ENCODE data around the gene CBX2.

Gene CBX2

GRCh38 chr17:79814974-79815835 lies 37.3 kb downstream of the CBX2 start:
- no peak for ATAC-seq
- DNase-seq (ENCODE audit: low spot score in 2 of 2), result no peak
- Mint-ChIP-seq H3K27ac (no peak overlapping the region), H3K4me3 (peak overlapping the region; percentile 67), H3K36me3 (no peaks in the 10 kb centered on the region), H3K9me3 (no peaks in the 10 kb centered on the region), H3K4me1 (peaks cover 20% of the 10 kb centered on the region)

GRCh38 chr17:79815836-79816461 lies 38.0 kb downstream of the CBX2 start:
- ATAC-seq, result no peak
- H3K36me3 Mint-ChIP-seq, result no peaks in the 10 kb centered on the region
- H3K9me3 Mint-ChIP-seq, result no peaks in the 10 kb centered on the region
- no peak for DNase-seq (ENCODE audit: low spot score in 2 of 2)
- no peak overlapping the region for H3K27ac Mint-ChIP-seq
- H3K4me1 Mint-ChIP-seq, result peaks cover 20% of the 10 kb centered on the region
- peak overlapping the region; percentile 15 for H3K4me3 Mint-ChIP-seq

GRCh38 chr17:79818026-79818758 lies 40.2 kb downstream of the CBX2 start:
- Mint-ChIP-seq H3K4me1 (peaks cover 9% of the 10 kb centered on the region), H3K9me3 (no peaks in the 10 kb centered on the region)
- no peak for ATAC-seq

GRCh38 chr17:79819085-79819484 lies 41.1 kb downstream of the CBX2 start:
- DNase-seq (ENCODE audit: low spot score in 2 of 2) (no peak), ATAC-seq (no peak)
- Mint-ChIP-seq H3K27ac (no peak overlapping the region), H3K4me1 (peaks cover 7% of the 10 kb centered on the region), H3K9me3 (no peaks in the 10 kb centered on the region), H3K4me3 (no peak overlapping the region), H3K36me3 (no peaks in the 10 kb centered on the region)

More at GRCh38 chr17:79818026-79818758, 40.2 kb downstream of the CBX2 start:
- Mint-ChIP-seq H3K4me3 (no peak overlapping the region), H3K36me3 (no peaks in the 10 kb centered on the region), H3K27ac (no peak overlapping the region)
- DNase-seq (ENCODE audit: low spot score in 2 of 2), result no peak

GRCh38 chr17:79819534-79820276 lies 41.8 kb downstream of the CBX2 start:
- Mint-ChIP-seq H3K4me3 (no peak overlapping the region), H3K27ac (no peak overlapping the region), H3K4me1 (peaks cover 6% of the 10 kb centered on the region), H3K9me3 (no peaks in the 10 kb centered on the region), H3K36me3 (no peaks in the 10 kb centered on the region)
- ATAC-seq (no peak), DNase-seq (ENCODE audit: low spot score in 2 of 2) (no peak)

GRCh38 chr17:79820959-79821330 lies 43.0 kb downstream of the CBX2 start:
- ATAC-seq (no peak), DNase-seq (ENCODE audit: low spot score in 2 of 2) (no peak)
- Mint-ChIP-seq H3K27ac (no peak overlapping the region), H3K4me3 (no peak overlapping the region), H3K9me3 (no peaks in the 10 kb centered on the region), H3K36me3 (no peaks in the 10 kb centered on the region), H3K4me1 (peaks cover 6% of the 10 kb centered on the region)

- ATAC-seq, result no peak
- Mint-ChIP-seq H3K4me1 (peaks cover 10% of the 10 kb centered on the region), H3K9me3 (no peaks in the 10 kb centered on the region), H3K27ac (no peak overlapping the region), H3K4me3 (no peak overlapping the region), H3K36me3 (no peaks in the 10 kb centered on the region)
- no peak for DNase-seq (ENCODE audit: low spot score in 2 of 2)
These were observed 43.6 kb downstream of the CBX2 start for GRCh38 chr17:79821331-79822095.

- Mint-ChIP-seq H3K9me3 (no peaks in the 10 kb centered on the region), H3K4me3 (no peak overlapping the region)
- ATAC-seq, result no peak
These were observed 44.7 kb downstream of the CBX2 start for GRCh38 chr17:79822583-79823124.

GRCh38 chr17:79824234-79824633 lies 46.3 kb downstream of the CBX2 start:
- no peaks in the 10 kb centered on the region for H3K36me3 Mint-ChIP-seq
- DNase-seq (ENCODE audit: low spot score in 2 of 2) (no peak), ATAC-seq (no peak)
- peaks cover 13% of the 10 kb centered on the region for H3K4me1 Mint-ChIP-seq
- no peak overlapping the region for H3K27ac Mint-ChIP-seq
- no peak overlapping the region for H3K4me3 Mint-ChIP-seq
- H3K9me3 Mint-ChIP-seq, result no peaks in the 10 kb centered on the region

More at GRCh38 chr17:79822583-79823124, 44.7 kb downstream of the CBX2 start:
- no peak overlapping the region for H3K27ac Mint-ChIP-seq
- H3K36me3 Mint-ChIP-seq, result no peaks in the 10 kb centered on the region
- H3K4me1 Mint-ChIP-seq, result peaks cover 13% of the 10 kb centered on the region
- no peak for DNase-seq (ENCODE audit: low spot score in 2 of 2)

GRCh38 chr17:79824893-79825579 lies 47.1 kb downstream of the CBX2 start:
- Mint-ChIP-seq H3K4me3 (no peak overlapping the region), H3K27ac (no peak overlapping the region), H3K9me3 (no peaks in the 10 kb centered on the region), H3K4me1 (peaks cover 13% of the 10 kb centered on the region), H3K36me3 (no peaks in the 10 kb centered on the region)
- DNase-seq (ENCODE audit: low spot score in 2 of 2) (no peak), ATAC-seq (no peak)

- H3K9me3 Mint-ChIP-seq, result no peaks in the 10 kb centered on the region
- DNase-seq (ENCODE audit: low spot score in 2 of 2) (no peak), ATAC-seq (no peak)
- no peak overlapping the region for H3K27ac Mint-ChIP-seq
- H3K4me3 Mint-ChIP-seq, result no peak overlapping the region
- H3K4me1 Mint-ChIP-seq, result peaks cover 13% of the 10 kb centered on the region
- H3K36me3 Mint-ChIP-seq, result no peaks in the 10 kb centered on the region
These were observed 47.6 kb downstream of the CBX2 start for GRCh38 chr17:79825580-79825921.

GRCh38 chr17:79826204-79826680 lies 48.3 kb downstream of the CBX2 start:
- DNase-seq (ENCODE audit: low spot score in 2 of 2) (no peak), ATAC-seq (no peak)
- peaks cover 13% of the 10 kb centered on the region for H3K4me1 Mint-ChIP-seq
- no peak overlapping the region for H3K4me3 Mint-ChIP-seq
- no peaks in the 10 kb centered on the region for H3K36me3 Mint-ChIP-seq
- H3K27ac Mint-ChIP-seq, result no peak overlapping the region
- no peaks in the 10 kb centered on the region for H3K9me3 Mint-ChIP-seq

GRCh38 chr17:79826841-79827578 lies 49.1 kb downstream of the CBX2 start:
- DNase-seq (ENCODE audit: low spot score in 2 of 2) (no peak), ATAC-seq (no peak)
- Mint-ChIP-seq H3K9me3 (no peaks in the 10 kb centered on the region), H3K27ac (no peak overlapping the region), H3K36me3 (no peaks in the 10 kb centered on the region), H3K4me3 (no peak overlapping the region), H3K4me1 (peaks cover 13% of the 10 kb centered on the region)

All from stimulated activated effector memory CD8-positive, alpha-beta T cell treated with anti-CD3 and anti-CD28 coated beads, Interleukin-12 subunit alpha, Interleukin-12 subunit beta, amount 100 ng/mL, for 72 hours (primary cell).